Mononuclear cell (primary cell): ENCODE measurements around the gene ABCF1. TPM values are rescaled to one million over a fixed set of nuclear protein-coding genes. Genes with fewer than 3 reads are reported as not detected.

ENCODE experiments used
- H3K27me3 ChIP-seq: 2 replicates; pipeline ENCODE4 v1.6.0; 2011; ENCODE audit warnings: low read length, control low read depth; ENCODE audit not compliant: insufficient read depth
- H3K4me1 ChIP-seq: 2 replicates; pipeline ENCODE4 v1.5.1; 2011; ENCODE audit warnings: mild to moderate bottlenecking, low read length, control low read depth; ENCODE audit not compliant: insufficient read depth
- H3K4me3 ChIP-seq: 2 replicates; pipeline ENCODE4 v1.5.1; 2011; ENCODE audit warnings: mild to moderate bottlenecking, low read length, moderate library complexity
- H3K9me3 ChIP-seq: 2 replicates; pipeline ENCODE4 v1.5.1; 2011; ENCODE audit warnings: low read depth, mild to moderate bottlenecking, control low read depth, low read length
- total RNA-seq: library from RNA; depleted of rRNA; stranded (reverse); fragments of >200 nt; gene quantifications from one replicate; pipeline ENCODE4 v1.2.3, GENCODE V29; 2012

Gene ABCF1
- total RNA-seq, 1 donor, result 30.5 TPM

- Histone ChIP-seq H3K4me1 (peaks cover 26% of the 10 kb centered on the region), H3K9me3 (no peaks in the 10 kb centered on the region), H3K4me3 (peak overlapping the region; percentile 90), H3K27me3 (no peaks in the 10 kb centered on the region)
These were observed 47.1 kb downstream of the ABCF1 start for GRCh38 chr6:30618270-30618797.

GRCh38 chr6:30619561-30619960, 48.3 kb downstream of the ABCF1 start:
- Histone ChIP-seq H3K9me3 (no peaks in the 10 kb centered on the region), H3K4me1 (peaks cover 13% of the 10 kb centered on the region), H3K27me3 (no peaks in the 10 kb centered on the region), H3K4me3 (no peak overlapping the region)

- no peaks in the 10 kb centered on the region for H3K27me3 ChIP-seq
- H3K4me3 ChIP-seq, result no peak overlapping the region
- H3K4me1 ChIP-seq, result peaks cover 19% of the 10 kb centered on the region
- H3K9me3 ChIP-seq, result no peaks in the 10 kb centered on the region
These were observed 54.3 kb downstream of the ABCF1 start for GRCh38 chr6:30625511-30625910.

- Histone ChIP-seq H3K4me3 (peak within 1 kb of the TSS; percentile 54), H3K27me3 (no peaks in the 10 kb centered on the region)
These were observed 55.5 kb downstream of the ABCF1 start, which contains the start of gene ATAT1 for GRCh38 chr6:30626484-30627366. Gene ATAT1 (plus strand): TSS chr6:30626874.

GRCh38 chr6:30635834-30636233, 64.6 kb downstream of the ABCF1 start:
- no peak overlapping the region for H3K4me3 ChIP-seq
- H3K4me1 ChIP-seq, result no peaks in the 10 kb centered on the region
- H3K27me3 ChIP-seq, result no peaks in the 10 kb centered on the region
- H3K9me3 ChIP-seq, result no peaks in the 10 kb centered on the region

More at GRCh38 chr6:30626484-30627366, 55.5 kb downstream of the ABCF1 start, which contains the start of gene ATAT1:
- Histone ChIP-seq H3K9me3 (no peaks in the 10 kb centered on the region), H3K4me1 (peaks cover 19% of the 10 kb centered on the region)

GRCh38 chr6:30640481-30640880, 69.2 kb downstream of the ABCF1 start:
- Histone ChIP-seq H3K9me3 (no peaks in the 10 kb centered on the region), H3K4me1 (peaks cover 23% of the 10 kb centered on the region), H3K4me3 (no peak overlapping the region), H3K27me3 (no peaks in the 10 kb centered on the region)

- no peaks in the 10 kb centered on the region for H3K9me3 ChIP-seq
- peaks cover 29% of the 10 kb centered on the region for H3K4me1 ChIP-seq
- H3K4me3 ChIP-seq, result no peak overlapping the region
- H3K27me3 ChIP-seq, result no peaks in the 10 kb centered on the region
These were observed 69.8 kb downstream of the ABCF1 start for GRCh38 chr6:30641048-30641447.

Other genes starting within 250 kb of the ABCF1 start
- 21.5 TPM for gene TRIM39, start 244.5 kb upstream of the ABCF1 start, total RNA-seq
- 16.0 TPM for gene RPP21, start 226.3 kb upstream of the ABCF1 start, total RNA-seq
- gene HLA-E, start 81.9 kb upstream of the ABCF1 start, total RNA-seq, result 1,812 TPM
- gene GNL1, start 15.0 kb upstream of the ABCF1 start, total RNA-seq, result 40.8 TPM
- 6.8 TPM for gene PRR3, start 14.1 kb upstream of the ABCF1 start, total RNA-seq
- gene PPP1R10, start 45.8 kb downstream of the ABCF1 start, total RNA-seq, result 166 TPM
- 31.3 TPM for gene MRPS18B, start 46.4 kb downstream of the ABCF1 start, total RNA-seq
- 0.94 TPM for gene ATAT1, start 55.4 kb downstream of the ABCF1 start, total RNA-seq
- gene C6orf136, start 75.7 kb downstream of the ABCF1 start, total RNA-seq, result 12.5 TPM
- gene DHX16, start 101.6 kb downstream of the ABCF1 start, total RNA-seq, result 8.2 TPM
- 81.8 TPM for gene PPP1R18, start 115.2 kb downstream of the ABCF1 start, total RNA-seq
- gene NRM, start 119.5 kb downstream of the ABCF1 start, total RNA-seq, result 4.5 TPM
- 6.4 TPM for gene MDC1, start 145.8 kb downstream of the ABCF1 start, total RNA-seq
- gene TUBB, start 148.9 kb downstream of the ABCF1 start, total RNA-seq, result 99.5 TPM
- gene FLOT1, start 171.2 kb downstream of the ABCF1 start, total RNA-seq, result 68.1 TPM
- gene IER3, start 173.1 kb downstream of the ABCF1 start, total RNA-seq, result 546 TPM